NOMO-1 (cell line): ENCODE data around the gene FABP7.

Source experiments
- DNase-seq, 2 experiments: peaks; one replicate each; lab custom pipeline; 2025; ENCODE audit not compliant: unreplicated experiment in 2 of 2; lab: John Stamatoyannopoulos, UW

Gene FABP7

DNA sequence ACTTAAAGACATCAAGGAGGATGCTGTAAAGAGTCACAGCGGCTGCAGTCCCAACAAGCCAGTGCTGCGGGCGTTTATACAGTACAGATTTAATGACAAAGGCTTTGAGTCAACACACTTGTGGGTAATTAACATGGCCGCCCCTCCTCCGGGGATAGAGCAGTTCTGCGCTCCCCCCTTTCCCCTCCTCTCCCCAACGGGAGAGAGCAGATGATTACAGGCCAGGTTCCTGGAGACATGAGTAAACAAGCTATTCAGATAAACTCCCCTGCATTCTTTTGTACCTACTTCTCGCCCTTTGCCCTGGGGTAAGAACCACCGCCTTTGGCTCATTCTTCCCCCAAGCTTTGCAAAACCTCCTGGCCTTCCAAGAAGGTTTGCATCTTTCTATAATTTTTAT lies 23.6 kb upstream of the FABP7 start:
- DNase-seq: no peak

DNA sequence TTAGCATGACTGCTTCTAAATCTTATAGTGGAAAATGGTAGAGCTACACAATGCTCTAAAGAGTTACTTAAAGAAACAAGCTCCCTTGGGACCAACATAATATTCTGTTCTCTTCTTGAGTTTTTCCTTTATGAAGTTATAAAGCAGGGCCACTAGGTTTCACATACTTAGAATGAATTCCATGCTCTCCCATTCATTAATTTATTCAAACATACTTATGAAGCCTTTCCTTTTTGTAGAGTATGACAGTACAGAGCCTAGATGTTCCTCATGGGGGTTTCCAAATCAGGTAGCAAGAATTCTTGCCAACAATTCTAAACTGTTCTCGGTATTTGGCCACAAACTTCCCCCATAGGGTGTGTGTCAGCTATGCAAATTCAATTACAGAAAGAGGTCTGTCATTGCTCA lies 20.6 kb upstream of the FABP7 start:
- DNase-seq: peak; percentile 62 to 73

GRCh38 chr6:122760330-122760729 lies 19.2 kb upstream of the FABP7 start:
- no peak for DNase-seq

- no peak for DNase-seq
Observed at GRCh38 chr6:122766256-122766655, 13.3 kb upstream of the FABP7 start.

GRCh38 chr6:122770835-122771601 lies 8.5 kb upstream of the FABP7 start:
- DNase-seq: peak; percentile 80 to 98

GRCh38 chr6:122772724-122773415 lies 6.6 kb upstream of the FABP7 start:
- peak; percentile 6 to 42 for DNase-seq

DNA sequence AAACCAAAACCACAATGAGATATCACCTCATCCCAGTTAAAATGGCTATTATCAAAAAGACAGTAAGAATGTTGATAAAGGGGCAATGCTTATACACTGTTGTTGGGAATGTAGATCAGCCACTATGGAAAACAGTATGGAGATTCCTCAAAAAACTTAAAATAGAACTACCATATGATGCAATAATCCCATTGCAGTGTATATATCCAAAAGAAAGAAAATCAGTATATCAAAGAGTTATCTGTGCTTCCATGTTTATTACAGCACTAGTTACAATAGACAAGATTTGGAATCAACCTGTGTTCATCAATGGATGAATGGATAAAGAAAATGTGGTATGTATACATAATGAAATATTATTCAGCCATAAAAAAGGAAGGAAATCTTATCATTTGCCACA lies 3.5 kb upstream of the FABP7 start:
- DNase-seq: no peak

- DNase-seq: no peak
Observed at GRCh38 chr6:122778302-122778701, 1.2 kb upstream of the FABP7 start.

GRCh38 chr6:122778985-122779661 lies 393 bp upstream of the FABP7 start:
- no peak for DNase-seq

DNA sequence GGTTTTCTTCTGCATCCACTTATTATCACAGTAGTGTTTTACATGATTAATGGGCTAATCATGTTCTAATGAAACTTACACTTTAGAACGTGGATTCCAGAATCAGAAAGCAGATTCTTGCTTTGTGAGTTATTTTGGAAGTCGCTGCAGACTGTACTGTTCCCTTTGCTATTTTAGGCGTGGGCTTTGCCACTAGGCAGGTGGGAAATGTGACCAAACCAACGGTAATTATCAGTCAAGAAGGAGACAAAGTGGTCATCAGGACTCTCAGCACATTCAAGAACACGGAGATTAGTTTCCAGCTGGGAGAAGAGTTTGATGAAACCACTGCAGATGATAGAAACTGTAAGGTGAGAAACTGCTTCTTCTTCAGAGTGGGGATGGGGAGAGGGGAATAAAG lies 598 bp downstream of the FABP7 start:
- no peak for DNase-seq

DNA sequence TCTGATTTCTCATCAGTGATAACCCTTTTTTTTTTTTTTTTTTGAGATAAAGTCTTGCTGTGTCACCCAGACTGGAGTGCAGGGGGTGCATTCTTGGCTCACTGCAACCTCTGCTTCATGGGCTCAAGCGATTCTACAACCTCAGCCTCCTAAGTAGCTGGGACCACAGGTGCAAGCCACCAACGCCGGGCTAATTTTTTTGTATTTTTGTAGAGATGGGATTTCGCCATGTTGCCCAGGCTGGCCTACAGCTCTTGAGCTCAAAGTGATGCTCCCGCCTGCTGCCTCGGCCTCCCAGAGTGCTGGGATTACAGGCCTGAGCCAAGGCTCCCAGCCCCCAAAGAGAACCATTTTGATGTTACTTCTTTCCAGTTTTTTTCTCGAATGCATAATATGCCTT lies 2.2 kb downstream of the FABP7 start:
- DNase-seq: no peak

DNA sequence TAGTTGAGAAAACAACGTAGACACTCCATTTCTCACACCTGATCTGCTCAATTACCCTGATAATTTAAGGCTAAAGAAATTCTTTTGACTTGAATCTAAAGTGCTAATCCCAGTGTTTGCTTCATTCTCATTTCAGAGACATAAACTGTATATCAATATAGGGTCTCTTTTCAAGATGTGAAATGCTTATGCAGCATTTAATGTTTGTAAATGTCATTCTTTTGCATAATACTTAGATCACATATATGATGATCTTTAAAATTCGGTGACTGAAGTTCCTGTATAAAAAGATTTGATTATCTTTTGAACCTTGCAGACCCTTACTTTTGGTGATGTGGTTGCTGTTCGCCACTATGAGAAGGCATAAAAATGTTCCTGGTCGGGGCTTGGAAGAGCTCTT lies 3.9 kb downstream of the FABP7 start:
- no peak for DNase-seq

- no peak for DNase-seq
Observed at GRCh38 chr6:122785891-122786290, 6.4 kb downstream of the FABP7 start.

DNA sequence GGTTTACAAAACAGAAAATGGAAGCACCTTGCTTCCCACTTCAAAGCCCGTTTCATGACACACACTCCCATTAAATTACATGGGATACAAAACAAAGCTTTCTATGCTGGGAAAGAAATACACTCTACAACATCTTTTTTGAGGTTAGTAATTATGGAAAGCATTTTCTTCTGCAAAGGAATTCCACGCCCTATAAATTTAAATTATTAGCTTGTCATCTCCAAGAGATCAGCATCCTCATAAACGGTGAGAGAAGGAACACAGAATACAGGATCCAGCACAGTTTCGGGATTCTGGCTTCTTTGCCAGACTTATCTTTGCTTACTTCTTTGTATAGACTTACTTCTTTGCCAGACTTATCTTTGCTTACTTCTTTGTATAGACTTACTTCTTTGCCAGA lies 8.2 kb downstream of the FABP7 start:
- no peak for DNase-seq

GRCh38 chr6:122788208-122788607 lies 8.7 kb downstream of the FABP7 start:
- DNase-seq: no peak

DNA sequence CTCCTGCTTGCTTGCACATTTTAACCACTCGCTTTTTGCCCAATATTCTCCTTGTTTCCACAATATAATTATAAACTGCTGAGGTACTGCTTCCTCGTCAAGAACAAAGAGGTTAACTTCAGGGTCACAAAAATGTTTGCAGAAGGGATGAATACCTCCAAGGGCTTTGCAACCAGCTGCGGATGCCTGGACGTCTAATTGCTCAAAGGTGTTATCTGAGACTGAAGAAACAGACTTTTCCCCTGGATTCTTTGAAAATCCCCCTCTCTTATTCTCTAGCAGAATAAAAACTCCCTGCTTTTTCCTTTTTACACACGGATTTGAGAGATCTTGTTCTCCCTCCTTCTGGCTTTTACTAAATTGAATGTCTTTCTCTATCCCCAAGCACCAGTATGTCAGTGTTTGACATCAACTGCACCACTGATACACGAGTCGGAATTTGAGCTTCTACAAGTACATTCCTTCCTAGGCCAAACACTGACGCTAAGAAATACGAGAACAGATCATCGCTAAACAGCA lies 9.2 kb downstream of the FABP7 start:
- DNase-seq: peak in 1 of 2 experiments; percentile 16

DNA sequence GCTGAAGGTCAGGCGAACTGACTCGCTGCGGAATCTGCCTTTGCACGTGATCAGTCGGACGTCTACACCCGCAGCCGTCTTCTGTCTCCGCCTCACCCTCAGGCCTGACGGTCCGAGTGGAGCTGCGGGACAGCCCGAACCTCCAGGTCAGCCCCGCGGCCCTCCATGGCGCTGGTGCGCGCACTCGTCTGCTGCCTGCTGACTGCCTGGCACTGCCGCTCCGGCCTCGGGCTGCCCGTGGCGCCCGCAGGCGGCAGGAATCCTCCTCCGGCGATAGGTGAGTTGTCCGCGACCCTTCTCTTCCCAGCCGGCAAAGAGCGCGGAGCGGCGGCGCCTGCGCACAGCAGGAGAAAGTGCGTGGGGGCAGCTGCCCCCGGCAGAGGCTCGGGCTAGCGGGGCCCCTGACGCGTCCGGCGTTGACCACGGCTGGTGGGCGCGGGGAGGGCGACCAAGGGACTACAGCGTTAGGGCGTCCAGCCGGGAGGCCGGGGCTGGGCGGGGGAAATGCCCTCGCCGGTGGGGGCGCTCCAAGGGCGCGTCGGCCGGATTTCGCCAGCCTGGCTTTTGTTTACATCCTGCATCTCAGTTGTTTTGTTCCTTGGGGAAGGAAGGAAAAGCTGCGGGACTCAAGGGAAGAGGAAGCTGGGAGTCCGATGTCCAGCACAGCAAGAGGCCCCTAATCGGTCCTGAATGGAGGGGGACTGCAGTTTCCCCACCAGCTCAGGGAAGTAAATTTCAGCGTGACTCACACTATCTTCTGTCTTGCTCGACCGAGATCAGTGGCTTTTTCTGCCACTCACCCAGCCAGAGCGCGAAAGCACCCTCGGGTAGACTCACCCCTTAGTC lies 9.9 kb downstream of the FABP7 start, which contains the start of gene SMPDL3A:
TSS of gene SMPDL3A (plus strand) at position 77 of the 846 bp plus-strand sequence. CDS start at position 166, 89 bp downstream.
- peak; percentile 61 to 70 for DNase-seq

GRCh38 chr6:122790028-122790422 lies 10.5 kb downstream of the FABP7 start:
- no peak for DNase-seq

DNA sequence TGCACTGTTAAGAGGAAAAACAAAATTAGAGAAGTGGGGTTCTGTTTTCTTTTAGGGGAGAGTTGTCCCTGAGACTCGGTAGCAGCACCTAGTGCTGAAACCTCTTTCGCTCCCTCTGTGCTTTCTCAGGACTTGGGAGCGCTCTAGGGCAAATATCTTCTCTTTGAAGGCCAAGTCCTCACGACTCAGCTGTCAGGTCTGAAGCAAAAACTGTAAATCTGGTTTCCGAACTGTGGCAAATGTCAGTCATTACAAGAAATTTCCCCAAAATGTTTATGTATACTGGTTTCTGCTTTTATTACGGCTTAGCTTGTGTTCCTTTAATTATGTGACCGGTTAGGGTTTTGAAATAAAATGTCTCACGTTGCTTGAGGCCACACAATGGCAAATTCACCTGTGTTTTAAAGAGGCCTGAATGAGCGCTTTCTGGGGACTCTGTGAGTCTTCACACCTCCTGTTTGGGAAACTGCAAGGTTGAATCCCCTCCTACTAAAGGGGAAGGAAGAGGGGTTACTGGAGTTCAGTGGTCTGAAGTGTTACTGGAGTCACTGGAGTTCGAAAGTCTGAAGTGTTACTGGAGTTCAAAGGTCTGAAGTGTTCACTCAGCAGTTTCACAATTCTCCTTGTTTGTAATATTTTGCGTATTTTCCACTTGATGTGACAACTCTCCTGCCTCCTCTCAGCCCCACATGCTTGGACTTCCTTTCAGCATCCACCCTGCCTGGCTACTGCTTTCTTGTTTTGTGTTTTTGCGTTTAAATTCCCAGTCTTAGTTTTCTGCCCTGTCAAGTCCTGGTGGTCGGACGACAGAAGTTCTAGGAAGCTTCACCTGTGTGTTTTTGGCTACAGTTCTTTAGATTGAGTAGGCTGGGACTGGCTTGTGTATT lies 11.2 kb downstream of the FABP7 start:
- DNase-seq: peak; percentile 26 to 50

GRCh38 chr6:122791310-122791679 lies 11.8 kb downstream of the FABP7 start:
- DNase-seq: peak in 1 of 2 experiments; percentile 25
